Left cardiac atrium (tissue), 2 donors: ENCODE measurements around the gene OSBP2. TPM values are rescaled to one million over a fixed set of nuclear protein-coding genes. Genes with fewer than 3 reads are reported as not detected.

ENCODE experiments used
- microRNA-seq, 2 donors: library from miRNA; unstranded; fragments of <30 nt; microRNA quantifications; one replicate each; pipeline ENCODE4 v1.2.0, GENCODE V29; 2020
- total RNA-seq, 2 donors: library from RNA; stranded (reverse); fragmentation: NEBNext Ultra II Directional; extraction: Animal tissue kit (Norgen Biotek cat#: 25700); gene quantifications; one replicate each; pipeline ENCODE4 v1.2.1, GENCODE V29; 2021
- donor health status: DM: no; HTN: yes; CAD: no; lungs with severe emphysema.
- donor health status: DM: yes; HTN: yes; CAD: no.

Gene OSBP2
- total RNA-seq, 2 donors from 2014 or later, result 4.9 to 11.6 TPM

Small RNA genes lying within 50 kb of the gene (microRNA-seq; reads per million reads assigned to microRNA genes)
- 15.1 to 27.5 reads per million in 2 donors for gene MIR3200

Other genes with a start within 250 kb of the OSBP2 start
- gene SEC14L3, start 222.9 kb upstream of the OSBP2 start, total RNA-seq, result not detected
- gene SEC14L4, start 189.2 kb upstream of the OSBP2 start, total RNA-seq, result not detected
- under 1 TPM; 0.08 to 0.56 TPM for gene SEC14L6, start 148.1 kb upstream of the OSBP2 start, total RNA-seq
- gene GAL3ST1, start 120.2 kb upstream of the OSBP2 start, total RNA-seq, result under 1 TPM; 0.29 to 0.39 TPM
- gene PES1, start 103.0 kb upstream of the OSBP2 start, total RNA-seq, result 10 to 100 TPM; 23.0 to 38.9 TPM
- gene TCN2, start 87.7 kb upstream of the OSBP2 start, total RNA-seq, result 10 to 100 TPM; 20.9 to 21.3 TPM
- 1 to 10 TPM; 2.3 to 5.3 TPM for gene SLC35E4, start 59.1 kb upstream of the OSBP2 start, total RNA-seq
- 1 to 10 TPM; 3.8 to 5.6 TPM for gene DUSP18, start 27.0 kb upstream of the OSBP2 start, total RNA-seq